GM19397 (cell line): ENCODE results near the gene KIT.
"Not testable (repeated sequence)": the region's sequence is repeated elsewhere in the genome, so short reads cannot be mapped to it uniquely, and the experiment has no call there.

Experiments
- ATAC-seq: cut with Tn5 transposase; IDR thresholded peaks from one replicate; pipeline ENCODE4 v1.9.1; 2021; ENCODE audit warnings: mild to moderate bottlenecking, moderate library complexity; ENCODE audit not compliant: unreplicated experiment

The KIT gene

DNA sequence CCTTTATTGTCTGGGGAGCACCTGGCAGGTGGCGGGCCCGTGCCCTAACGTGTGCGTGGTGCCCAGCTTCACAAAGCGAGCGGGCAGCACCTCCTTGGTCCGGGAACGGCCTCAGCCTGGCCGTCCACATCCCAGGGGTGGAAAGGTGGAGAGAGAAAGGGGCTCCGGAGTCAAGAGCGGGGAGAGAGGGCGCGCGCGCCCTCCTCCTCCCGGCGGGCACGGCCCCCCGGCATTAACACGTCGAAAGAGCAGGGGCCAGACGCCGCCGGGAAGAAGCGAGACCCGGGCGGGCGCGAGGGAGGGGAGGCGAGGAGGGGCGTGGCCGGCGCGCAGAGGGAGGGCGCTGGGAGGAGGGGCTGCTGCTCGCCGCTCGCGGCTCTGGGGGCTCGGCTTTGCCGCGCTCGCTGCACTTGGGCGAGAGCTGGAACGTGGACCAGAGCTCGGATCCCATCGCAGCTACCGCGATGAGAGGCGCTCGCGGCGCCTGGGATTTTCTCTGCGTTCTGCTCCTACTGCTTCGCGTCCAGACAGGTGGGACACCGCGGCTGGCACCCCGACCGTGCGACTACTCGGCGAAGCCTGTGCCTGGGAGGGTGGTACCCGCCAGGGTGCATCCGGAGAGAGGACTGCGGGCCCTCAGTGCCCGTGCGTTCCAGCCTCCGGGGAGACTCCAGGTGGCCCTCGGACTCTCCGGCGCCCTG, at the start of gene KIT:
Gene KIT (plus strand): TSS at position 407 of the 701 bp plus-strand sequence. CDS start 58 bp downstream, at position 465.
- ATAC-seq: no peak

DNA sequence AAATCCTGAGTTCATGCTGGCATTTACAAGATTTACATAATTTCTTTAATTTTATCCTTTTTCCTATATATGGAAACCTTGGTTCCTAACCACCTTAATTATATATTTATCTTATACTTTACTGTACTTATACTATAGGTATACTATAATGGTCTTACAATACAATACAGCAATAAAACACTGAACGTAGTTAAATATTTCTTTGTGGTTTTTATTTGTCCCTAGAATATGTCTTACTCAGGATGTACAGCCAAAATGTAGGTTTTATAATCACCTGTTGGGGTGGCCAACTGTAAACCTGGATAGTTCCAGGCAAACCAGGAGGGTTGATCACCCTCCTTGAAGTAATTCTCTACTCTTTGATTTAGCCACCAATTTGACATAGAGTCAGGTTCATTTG, 48.4 kb upstream of the KIT start:
- ATAC-seq: no peak

DNA sequence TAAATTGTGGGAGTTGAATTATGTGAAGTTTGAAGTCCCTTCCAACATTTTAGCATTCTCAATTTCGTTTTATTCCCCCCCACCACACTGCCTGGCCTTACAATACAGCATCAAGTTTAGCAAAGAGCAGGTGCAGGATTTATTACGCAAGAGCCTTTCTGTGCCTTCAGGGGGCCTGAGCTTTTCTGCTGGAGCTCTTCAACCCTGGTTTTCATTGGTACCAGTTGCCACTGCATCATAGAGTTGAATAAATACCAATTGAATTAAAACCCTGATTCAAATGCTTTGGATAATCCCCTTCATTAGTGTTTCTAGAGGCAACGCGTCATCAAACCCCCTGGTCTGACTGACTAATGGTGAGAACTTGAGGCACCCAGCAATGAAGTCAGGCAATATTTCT, 43.6 kb upstream of the KIT start:
- ATAC-seq: no peak

DNA sequence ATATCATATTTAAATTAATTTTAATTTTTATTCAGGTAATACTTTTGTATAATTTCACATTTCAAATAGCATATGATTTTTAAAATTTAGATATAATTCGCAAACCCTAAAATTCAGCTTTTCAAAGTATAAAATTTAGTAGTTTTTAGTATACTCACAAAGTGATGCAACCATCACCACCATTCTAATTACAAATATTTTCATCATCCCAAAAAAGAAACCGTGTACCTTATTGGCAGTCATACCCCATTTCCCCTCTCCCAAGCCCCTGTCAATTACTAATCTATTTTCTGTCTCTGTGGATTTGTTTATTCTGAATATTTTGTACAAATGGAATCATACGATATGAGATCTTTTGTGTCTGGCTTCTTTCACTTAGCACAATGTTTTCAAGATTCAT, 37.0 kb upstream of the KIT start:
- no peak for ATAC-seq

DNA sequence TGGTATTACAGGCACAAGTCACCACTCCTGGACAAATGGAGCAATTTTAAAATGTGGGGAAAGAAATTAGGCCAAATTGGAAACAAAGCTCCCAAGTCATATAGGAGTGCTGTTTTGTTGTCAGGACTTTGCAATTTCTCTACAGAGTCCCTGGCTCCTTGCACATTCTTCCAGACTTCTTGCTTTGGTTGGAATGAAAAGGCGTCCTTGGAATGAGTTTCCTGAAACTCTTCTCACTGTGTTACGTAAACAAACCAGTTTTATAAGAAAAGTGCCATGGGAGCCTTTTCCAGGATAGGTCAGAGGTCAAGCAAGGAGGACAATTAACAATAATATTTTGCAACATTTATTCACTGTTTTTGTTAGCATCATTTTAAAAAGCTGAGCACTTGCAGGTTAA, 32.4 kb upstream of the KIT start:
- no peak for ATAC-seq

DNA sequence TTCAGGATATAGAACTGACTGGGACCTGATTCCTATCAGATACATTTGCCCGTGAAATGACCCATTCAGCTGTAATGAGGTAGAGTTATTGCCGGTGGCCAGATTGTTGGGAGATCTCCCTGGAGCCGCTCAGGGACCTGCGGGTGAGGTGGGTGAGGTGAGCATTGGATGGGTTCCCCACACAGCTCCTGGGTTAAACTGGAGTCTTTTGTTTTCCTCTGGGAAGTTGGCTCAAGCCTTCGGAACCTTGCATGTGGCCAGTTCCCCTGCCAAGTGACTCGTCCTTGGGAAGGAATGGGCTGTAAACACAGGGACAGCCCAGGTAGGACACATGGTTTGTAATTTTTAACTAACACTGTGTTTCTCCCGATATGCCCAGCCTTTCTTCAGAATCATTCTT, 31.6 kb upstream of the KIT start:
- no peak for ATAC-seq

DNA sequence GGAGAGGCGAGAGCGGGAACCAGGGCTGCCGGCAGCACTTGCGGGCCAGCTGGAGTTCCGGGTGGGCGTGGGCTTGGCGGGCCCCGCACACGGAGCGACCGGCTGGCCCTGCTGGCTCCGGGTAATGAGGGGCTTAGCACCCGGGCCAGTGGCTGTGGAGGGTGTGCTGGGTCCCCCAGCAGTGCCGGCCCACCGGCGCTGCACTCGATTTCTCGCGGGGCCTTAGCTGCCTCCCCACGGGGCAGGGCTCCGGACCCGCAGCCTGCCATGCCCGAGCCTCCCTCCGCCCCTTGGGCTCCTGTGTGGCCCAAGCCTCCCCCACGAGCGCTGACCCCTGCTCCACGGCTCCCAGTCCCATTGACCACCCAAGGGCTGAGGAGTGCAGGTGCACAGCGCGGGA, 25.2 kb upstream of the KIT start:
- ATAC-seq: no peak

DNA sequence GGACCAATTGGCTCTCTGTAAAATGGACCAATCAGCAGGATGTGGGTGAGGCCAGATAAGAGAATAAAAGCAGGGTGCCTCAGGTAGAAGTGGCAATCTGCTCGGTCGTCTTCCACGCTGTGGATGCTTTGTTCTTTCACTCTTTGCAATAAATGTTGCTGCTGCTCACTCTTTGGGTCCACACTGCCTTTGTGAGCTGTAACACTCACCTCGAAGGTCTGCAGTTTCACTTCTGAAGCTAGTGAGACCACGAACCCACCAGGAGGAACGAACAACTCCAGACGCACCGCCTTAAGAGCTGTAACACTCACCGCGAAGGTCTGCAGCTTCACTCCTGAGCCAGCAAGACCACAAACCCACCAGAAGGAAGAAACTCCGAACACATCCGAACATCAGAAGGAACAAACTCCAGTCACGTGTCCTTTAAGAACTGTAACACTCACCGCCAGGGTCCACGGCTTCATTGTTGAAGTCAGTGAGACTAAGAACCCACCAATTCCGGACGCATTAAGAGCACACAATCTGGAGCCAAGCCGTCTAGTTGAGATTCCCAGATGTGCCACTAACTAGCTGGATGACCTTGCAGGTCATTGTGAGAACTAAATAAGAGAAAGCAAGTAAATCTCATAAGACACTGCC, 24.5 kb upstream of the KIT start:
- ATAC-seq: not testable (repeated sequence)

DNA sequence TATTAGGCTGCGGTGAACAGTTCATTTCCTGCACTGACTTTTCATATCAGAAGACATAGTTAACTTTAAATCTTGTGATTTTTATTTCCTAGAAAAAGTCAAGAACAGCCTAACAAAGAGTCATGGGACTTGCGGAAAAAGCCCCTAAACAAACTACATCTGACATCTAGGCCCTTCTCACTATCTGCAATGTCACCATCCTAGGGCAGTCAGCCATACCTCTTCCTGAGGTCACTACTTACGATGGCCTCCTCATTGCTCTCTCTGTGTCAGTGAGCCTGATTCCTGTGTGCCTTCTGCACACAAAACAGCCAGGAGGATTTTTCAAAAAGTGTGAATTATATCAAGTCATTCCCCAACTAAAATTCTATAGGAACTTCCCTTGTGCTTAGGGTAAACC, 22.4 kb upstream of the KIT start:
- ATAC-seq: no peak

DNA sequence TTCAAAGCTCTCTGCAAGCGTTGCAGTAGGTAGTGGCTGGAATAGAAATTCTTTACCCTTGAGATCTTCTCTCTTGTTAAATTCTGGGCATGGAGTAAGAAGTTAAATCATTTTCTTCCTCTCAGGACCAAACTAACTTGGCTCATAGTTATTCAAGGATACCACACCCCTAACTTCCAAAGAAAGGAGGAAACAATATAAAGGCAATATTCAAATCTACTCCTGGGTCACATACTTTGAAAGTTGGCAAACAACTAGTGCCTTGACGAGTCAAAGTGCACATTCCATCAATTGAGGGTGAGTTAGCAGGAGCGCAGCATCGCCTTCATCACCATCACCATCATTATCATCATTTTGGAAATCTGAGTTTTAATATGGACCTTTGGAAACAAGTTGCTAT, 20.4 kb upstream of the KIT start:
- ATAC-seq: no peak

DNA sequence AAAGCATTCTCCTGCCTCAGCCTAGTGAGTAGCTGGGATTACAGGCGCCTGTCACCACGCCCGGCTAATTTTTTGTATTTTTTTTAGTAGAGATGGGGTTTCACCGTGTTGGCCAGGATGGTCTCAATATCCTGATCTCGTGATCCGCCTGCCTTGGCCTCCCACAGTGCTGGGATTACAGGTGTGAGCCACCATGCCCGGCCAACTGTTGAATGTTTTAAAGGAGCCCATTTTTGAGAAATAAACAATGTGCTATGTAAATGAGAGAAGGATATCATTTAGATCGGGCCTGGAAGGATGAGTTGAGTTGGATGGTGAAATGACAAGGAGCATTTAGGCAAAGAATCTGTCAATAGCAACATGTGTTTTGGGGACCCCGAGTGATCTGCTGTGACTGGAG, 16.7 kb upstream of the KIT start:
- ATAC-seq: not testable (repeated sequence)

DNA sequence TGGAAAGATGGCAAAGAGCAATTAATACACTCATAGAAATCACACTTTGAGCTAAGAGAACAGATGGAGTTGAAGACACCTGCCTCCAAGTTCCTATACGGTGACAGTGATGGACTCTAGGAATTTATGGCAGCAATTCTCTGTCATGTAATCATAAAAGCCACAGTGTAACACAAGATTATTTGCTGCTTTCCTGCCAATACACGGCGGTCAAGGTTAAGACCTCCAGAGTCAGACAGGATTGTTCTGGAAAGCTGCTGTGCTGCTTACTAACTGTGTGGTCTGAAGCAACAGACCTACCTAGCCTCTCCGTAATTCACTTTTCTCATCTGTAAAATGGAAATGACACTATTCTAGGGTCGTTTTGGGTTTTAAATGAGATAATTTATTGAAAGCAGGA, 14.6 kb upstream of the KIT start:
- ATAC-seq: no peak

DNA sequence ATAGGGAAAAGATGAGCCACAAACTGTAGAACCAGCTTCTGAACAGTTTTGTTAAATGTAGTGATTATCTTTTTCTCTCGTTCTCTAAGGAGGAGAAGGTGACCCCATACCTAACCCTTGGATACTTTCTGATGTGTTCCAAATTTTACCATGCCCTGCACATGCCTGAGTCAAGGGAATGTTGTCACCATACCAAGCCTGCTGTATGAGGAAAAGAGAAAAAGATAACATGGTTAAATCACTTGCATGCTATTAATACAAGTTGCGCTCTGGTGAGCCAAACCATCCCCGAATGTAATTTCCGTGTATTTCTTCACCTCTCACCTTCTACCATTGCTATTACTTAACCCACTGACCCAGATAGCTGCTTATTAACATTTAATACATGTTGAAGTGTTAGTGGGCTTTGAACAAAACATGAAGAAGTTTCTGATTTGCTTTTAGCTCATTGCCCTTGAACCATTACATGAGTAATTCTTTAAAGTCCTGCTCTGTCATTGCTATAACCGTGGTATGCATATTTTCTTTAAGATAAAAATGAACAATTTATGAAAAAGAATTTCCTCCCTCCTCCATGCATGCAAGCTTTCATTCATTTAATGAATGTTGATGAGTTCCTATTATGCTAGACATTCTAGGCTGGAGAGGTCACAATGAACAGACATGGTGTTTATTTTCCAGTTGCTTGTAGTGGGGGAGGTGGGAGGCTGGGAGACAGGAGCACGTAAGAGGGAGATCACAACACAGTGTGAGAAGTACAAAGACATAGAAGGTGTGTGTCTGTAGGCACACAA, 13.6 kb upstream of the KIT start:
- ATAC-seq: no peak

DNA sequence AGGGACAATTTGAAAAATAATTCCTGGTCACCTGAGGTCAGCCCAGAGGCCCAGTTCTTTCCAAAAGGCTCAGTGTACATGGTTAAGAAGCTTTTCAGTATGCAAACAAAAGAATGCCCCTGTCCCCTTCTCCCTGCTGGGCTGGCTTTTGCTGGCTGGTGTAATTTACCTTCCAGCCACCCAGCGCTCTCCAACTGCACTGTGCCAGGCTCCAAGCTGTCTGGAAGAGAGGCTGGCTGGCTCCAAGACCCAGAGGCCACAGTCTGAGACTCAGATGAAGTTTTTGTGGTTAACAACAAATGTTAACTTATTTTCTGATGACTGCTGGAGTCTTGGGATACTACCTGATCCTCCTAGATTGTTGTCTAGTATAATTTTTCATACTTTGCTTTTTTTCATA, 11.9 kb upstream of the KIT start:
- ATAC-seq: no peak

DNA sequence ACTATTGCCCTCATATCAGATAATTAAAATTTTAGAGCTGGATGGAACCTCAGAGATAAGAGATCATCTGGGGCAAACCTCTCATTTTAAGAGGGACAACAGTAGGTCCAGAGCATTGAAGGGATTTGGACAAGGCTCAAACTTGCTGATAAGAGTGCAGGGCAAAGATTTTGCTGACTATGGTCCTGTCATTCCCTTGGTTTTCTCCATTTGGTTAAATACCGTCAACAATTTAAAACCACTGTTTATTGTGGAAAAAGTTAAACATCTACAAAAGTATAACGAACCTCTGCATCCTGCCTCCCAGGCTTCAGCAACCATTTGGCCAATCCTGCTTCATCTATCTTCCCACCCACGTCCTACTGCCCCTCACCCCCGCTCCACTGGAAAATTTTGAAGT, 10.7 kb upstream of the KIT start:
- no peak for ATAC-seq

DNA sequence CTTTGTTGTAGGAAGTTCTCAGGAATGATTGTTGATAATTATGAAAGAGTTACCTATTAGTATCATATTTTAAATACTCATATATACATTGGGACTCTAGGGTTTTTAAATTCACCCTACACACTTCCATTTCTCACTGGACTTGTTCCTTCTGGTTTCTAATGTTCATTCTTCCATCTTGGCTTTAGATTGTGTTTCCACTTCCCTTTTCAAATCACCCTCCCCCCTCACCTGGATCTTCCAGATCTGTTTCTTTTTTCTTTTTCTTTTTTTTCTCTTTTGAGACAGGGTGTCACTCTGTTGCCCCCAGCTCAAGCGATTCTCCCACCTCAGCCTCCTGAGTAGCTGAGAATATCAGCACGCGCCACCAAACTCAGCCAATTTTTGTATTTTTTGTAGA, 6.7 kb upstream of the KIT start:
- ATAC-seq: no peak

DNA sequence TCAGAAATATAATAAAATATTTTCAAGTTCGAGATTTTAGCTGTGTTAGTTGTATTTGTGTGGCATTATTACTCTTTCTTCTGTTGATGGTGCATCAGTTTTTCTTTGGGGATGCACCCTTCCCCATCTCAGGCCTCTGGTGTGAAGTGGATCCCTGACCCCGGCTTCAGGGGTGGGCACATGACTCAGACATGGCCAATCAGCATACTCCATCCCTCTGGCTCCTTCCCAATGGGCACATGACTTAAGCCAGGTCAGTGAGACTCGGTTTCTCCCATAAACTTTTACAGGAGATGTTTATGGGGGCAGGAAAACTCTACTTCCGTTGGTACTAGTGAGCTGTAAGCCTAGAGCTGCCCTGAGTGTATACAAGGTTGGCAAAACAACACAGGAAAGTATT, 3.0 kb upstream of the KIT start:
- ATAC-seq: no peak

DNA sequence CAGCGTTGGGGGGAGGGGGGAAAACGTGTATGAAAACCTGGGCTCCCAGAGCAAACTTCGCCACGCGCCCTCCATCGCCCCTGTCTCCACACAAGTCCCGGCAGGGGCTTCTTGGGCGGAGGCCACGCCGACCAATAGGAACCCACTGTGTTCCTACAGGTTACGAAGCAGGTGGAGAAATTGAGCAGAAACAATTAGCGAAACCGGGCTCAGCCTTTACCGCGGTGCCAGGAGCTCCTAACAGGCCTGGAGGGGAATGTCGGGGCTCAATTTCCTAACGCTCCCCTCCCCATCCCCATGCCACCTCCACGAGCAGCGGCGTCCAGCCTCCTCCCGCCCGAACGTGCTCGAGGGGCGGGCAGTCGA, 589 bp upstream of the KIT start:
- ATAC-seq: no peak

DNA sequence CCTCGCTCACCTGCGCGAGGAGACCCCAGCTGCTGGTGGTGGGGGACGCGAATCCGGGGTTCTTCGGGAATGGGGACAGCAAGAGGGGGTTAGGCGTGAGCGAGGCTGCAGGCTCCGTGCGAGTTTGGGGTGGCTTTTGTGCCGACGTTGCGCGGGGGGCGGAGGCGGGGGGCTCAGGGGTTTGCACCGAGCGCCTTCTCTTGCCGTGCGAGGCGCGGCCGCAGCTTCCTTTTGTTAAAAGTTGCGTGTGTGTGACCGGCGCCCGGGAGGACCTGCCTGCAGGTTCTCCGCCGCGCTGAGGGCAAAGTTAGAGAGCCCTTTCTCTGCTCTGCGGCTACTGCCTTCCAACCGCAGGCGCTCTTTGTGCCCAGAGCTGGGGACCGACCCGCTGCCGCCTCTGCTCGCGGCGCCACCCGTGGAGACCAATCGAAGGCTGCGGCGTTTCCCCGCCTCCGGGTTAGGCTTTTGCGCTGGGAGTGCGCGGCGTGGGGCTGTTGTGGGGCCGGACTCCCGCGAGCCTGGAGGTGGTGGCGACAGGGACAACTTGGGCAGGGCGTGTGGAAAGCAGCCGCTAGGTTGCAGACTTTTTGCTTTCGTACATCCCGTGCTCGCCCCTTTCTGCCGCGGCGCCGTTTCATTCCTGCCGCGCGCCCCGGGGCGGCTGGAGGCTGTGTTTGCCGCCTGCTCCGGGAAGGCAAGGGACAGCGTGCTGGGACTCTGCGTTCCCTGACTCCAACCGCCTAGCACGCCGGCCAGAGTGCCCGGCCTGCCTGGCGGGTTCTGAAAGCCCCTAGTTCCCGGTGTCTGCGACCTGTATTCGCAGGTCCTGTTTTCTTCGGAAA, 716 bp downstream of the KIT start:
- ATAC-seq: peak; percentile 55

DNA sequence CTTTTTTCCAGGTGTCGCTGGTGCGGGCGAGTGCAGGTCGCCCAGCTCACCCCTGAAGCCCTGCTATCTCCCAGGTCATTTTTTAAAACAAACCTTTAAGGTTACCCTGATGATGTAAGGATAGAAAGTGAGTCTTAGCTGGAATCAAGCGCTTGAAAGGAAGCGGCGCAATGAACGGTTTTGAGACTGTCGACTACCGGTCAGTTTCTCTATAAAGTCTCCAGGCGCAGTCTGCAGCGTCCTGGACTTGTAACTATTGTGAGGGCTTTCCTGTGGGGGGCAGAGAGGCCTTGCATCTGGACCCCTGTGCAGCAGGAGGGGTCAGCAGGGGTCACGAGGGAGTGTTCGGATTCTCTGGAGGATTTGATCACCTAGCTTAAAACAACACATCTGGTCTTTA, 1.6 kb downstream of the KIT start:
- no peak for ATAC-seq
